ENCODE data around the gene TMEFF2. TPM values are rescaled to one million over a fixed set of nuclear protein-coding genes. Genes with fewer than 3 reads are reported as not detected.

Gene TMEFF2
- total and polyA plus RNA-seq, 2 donors (not counting 1 experiment from before 2014, with no cell fraction given), result not detected

- CTCF ChIA-PET, result interaction anchor here (0.8 kb wide), 2 partner anchors 16 to 17 kb away, joined by 3 to 4 read pairs; no protein-coding TSS in a partner anchor
- Histone ChIP-seq H2AFZ (ENCODE audit: insufficient read depth, low read depth, low read length, poor library complexity, severe bottlenecking) (no peak overlapping the region), H3K27me3 (replicated peaks in 1 of 4; ENCODE audit: control extremely low read depth in 1 of 4, control insufficient read depth in 3 of 4, insufficient read depth in 4 of 4, low read length in 3 of 4) (peaks cover 0 to 3% (median 0%) of the 10 kb centered on the region in 4 experiments), H3K9me3 (ENCODE audit: control extremely low read depth in 1 of 3, control insufficient read depth in 2 of 3, insufficient read depth in 1 of 3, low read length in 2 of 3) (no peaks in the 10 kb centered on the region), H4K20me1 (ENCODE audit: control insufficient read depth, insufficient read depth, low read length, poor library complexity, severe bottlenecking) (no peaks in the 10 kb centered on the region), H3K36me3 (replicated peaks in 1 of 2; ENCODE audit: control extremely low read depth in 1 of 2, control insufficient read depth in 1 of 2, extremely low read depth in 1 of 2, insufficient read depth in 2 of 2, low read length in 1 of 2) (no peaks in the 10 kb centered on the region), H3K4me1 (ENCODE audit: control insufficient read depth in 2 of 2, insufficient read depth in 2 of 2, low read length in 2 of 2) (no peaks in the 10 kb centered on the region), H3K4me2 (replicated peaks; ENCODE audit: low read depth, low read length, poor library complexity, severe bottlenecking) (no peak overlapping the region), H3K4me3 (ENCODE audit: control extremely low read depth in 1 of 5, extremely low read depth in 1 of 5, insufficient read depth in 1 of 5, low read depth in 2 of 5, low read length in 4 of 5) (no peak overlapping the region), H3K27ac (ENCODE audit: low read length in 2 of 2) (no peak overlapping the region), H3K79me2 (ENCODE audit: control insufficient read depth, insufficient read depth, low read length) (no peaks in the 10 kb centered on the region), H3K9ac (ENCODE audit: low read length) (no peak overlapping the region)
- intact Hi-C loops (cut with micrococcal nuclease), result no loop called here
- no peak overlapping the region for H3K27ac Mint-ChIP-seq
- H3K4me1 Mint-ChIP-seq, result no peaks in the 10 kb centered on the region
- TF ChIP-seq EZH2 (IDR thresholded peaks at IDR 0.05; ENCODE audit: borderline replicate concordance, insufficient read depth, low read depth, low read length, poor library complexity, severe bottlenecking) (no peak), CTCF (IDR thresholded peaks at IDR 0.05) (no peak)
- DNase-seq (no peak), ATAC-seq (ENCODE audit: low read depth) (no peak)
- H3K27me3 Mint-ChIP-seq, result peaks cover 6% of the 10 kb centered on the region
- no peaks in the 10 kb centered on the region for H3K9me3 Mint-ChIP-seq (ENCODE audit: insufficient read depth)
- no CpG with 5 or more reads among the region's 1 CpG for WGBS (ENCODE audit: insufficient coverage)
- POLR2A ChIA-PET, result no interaction called here
- no peak overlapping the region for H3K4me3 Mint-ChIP-seq
Observed at GRCh38 chr2:192146069-192147015, 48.4 kb downstream of the TMEFF2 start.

- H3K27me3 Mint-ChIP-seq, result no peaks in the 10 kb centered on the region
- ATAC-seq (ENCODE audit: low read depth), result no peak
- Histone ChIP-seq H3K9me3 (ENCODE audit: control extremely low read depth in 1 of 3, control insufficient read depth in 2 of 3, insufficient read depth in 1 of 3, low read length in 2 of 3) (no peaks in the 10 kb centered on the region), H2AFZ (ENCODE audit: insufficient read depth, low read depth, low read length, poor library complexity, severe bottlenecking) (no peak overlapping the region), H4K20me1 (ENCODE audit: control insufficient read depth, insufficient read depth, low read length, poor library complexity, severe bottlenecking) (no peaks in the 10 kb centered on the region), H3K4me1 (ENCODE audit: control insufficient read depth in 2 of 2, insufficient read depth in 2 of 2, low read length in 2 of 2) (no peaks in the 10 kb centered on the region), H3K9ac (ENCODE audit: low read length) (no peak overlapping the region), H3K36me3 (replicated peaks in 1 of 2; ENCODE audit: control extremely low read depth in 1 of 2, control insufficient read depth in 1 of 2, extremely low read depth in 1 of 2, insufficient read depth in 2 of 2, low read length in 1 of 2) (no peaks in the 10 kb centered on the region), H3K27me3 (replicated peaks in 1 of 4; ENCODE audit: control extremely low read depth in 1 of 4, control insufficient read depth in 3 of 4, insufficient read depth in 4 of 4, low read length in 3 of 4) (peaks cover 0 to 3% (median 0%) of the 10 kb centered on the region in 4 experiments), H3K79me2 (ENCODE audit: control insufficient read depth, insufficient read depth, low read length) (no peaks in the 10 kb centered on the region), H3K4me3 (ENCODE audit: control extremely low read depth in 1 of 5, extremely low read depth in 1 of 5, insufficient read depth in 1 of 5, low read depth in 2 of 5, low read length in 4 of 5) (no peak overlapping the region), H3K27ac (ENCODE audit: low read length in 2 of 2) (no peak overlapping the region), H3K4me2 (replicated peaks; ENCODE audit: low read depth, low read length, poor library complexity, severe bottlenecking) (no peak overlapping the region)
- no peak overlapping the region for H3K27ac Mint-ChIP-seq
- no peak for DNase-seq
- intact Hi-C loops (cut with micrococcal nuclease), result no loop called here
- no peak overlapping the region for H3K4me3 Mint-ChIP-seq
- ChIA-PET POLR2A (no interaction called here), CTCF (no interaction called here)
- WGBS (ENCODE audit: insufficient coverage), result no CpG with 5 or more reads among the region's 3 CpGs
- H3K4me1 Mint-ChIP-seq, result no peaks in the 10 kb centered on the region
- no peaks in the 10 kb centered on the region for H3K9me3 Mint-ChIP-seq (ENCODE audit: insufficient read depth)
- TF ChIP-seq EZH2 (IDR thresholded peaks at IDR 0.05; ENCODE audit: borderline replicate concordance, insufficient read depth, low read depth, low read length, poor library complexity, severe bottlenecking) (no peak), CTCF (IDR thresholded peaks at IDR 0.05) (no peak)
Observed at GRCh38 chr2:192145496-192145895, 49.2 kb downstream of the TMEFF2 start.

All from B cell (primary cell).